ENCODE data around the gene SNX25.
"Not testable (repeated sequence)": the region's sequence is repeated elsewhere in the genome, so short reads cannot be mapped to it uniquely, and the experiment has no call there.

Gene SNX25

DNA sequence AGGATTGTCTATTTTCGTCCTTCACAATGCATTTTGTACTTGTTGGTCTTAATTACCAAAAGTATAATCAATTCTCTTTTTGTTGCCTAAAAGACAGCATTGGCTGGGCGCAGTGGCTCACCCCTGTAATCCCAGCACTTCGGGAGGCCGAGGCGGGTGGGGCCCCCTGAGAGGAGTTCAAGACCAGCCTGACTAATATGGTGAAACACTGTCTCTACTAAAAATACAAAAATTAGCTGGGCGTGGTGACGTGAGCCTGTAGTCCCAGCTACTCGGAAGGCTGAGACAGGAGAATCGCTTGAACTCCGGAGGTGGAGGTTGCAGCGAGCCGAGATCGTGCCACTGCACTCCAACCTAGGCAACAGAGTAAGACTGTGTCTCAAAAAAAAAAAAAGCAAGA is 4.3 kb upstream of the SNX25 start:
- not testable (repeated sequence) for DNase-seq

DNA sequence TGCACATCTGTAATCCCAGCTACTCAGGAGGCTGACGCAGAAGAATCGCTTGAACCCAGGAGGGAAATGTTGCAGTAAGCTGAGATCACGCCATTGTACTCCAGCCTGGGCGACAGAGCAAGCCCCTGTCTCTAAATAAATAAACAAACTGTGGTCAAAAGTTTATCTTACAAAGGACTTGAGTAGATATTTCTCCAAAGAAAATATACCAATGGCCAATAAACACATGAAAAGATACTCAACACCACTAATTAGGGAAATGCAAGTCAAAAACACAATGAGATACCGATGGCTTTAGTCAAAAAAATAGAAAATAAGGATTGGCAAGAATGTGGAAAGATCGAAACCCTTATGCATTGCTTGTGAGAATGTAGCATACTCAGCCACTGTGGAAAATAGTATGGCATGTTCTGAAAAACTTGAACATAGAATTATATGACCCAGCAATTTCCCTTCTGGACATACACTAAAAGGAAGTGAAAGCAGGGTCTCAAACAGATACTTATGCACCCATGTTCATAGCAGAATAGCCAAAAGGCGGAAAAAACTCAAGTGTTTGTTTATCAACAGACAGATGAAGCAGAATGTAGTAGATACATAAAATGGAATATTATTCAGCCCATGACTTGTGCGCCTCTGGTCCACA is 3.6 kb upstream of the SNX25 start:
- DNase-seq: no peak

DNA sequence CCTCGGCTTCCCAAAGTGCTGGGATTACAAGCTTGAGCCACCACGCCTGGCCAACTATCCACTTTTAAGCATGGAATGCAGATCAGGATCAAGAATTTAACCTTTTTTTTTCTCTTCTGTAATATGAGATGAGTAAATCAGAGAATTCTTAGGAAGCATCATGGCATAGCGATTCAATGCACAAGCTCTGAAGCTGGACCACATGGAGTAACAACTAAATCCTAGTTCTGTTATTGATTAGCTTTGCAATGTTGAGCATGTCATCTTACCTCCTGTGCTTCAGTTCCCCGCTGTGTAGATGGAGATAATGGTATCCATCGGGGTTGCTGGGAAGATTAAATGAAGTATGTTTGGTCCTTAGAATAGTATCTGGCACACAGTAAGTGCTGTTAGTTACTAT is 1.9 kb upstream of the SNX25 start:
- no peak for DNase-seq

DNA sequence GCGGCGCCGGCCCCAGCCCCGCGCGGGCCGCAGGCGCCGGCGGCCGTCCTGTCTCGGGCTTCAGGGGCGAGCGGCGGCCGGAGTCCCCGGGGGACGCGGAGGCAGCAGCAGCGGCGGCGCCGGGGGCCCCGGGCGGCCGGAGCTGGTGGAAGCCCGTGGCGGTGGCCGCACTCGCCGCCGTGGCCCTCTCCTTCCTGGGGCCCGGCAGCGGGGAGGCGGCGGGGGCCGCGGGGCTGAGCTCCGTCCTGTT is 379 bp downstream of the SNX25 start:
- not testable (repeated sequence) for DNase-seq

DNA sequence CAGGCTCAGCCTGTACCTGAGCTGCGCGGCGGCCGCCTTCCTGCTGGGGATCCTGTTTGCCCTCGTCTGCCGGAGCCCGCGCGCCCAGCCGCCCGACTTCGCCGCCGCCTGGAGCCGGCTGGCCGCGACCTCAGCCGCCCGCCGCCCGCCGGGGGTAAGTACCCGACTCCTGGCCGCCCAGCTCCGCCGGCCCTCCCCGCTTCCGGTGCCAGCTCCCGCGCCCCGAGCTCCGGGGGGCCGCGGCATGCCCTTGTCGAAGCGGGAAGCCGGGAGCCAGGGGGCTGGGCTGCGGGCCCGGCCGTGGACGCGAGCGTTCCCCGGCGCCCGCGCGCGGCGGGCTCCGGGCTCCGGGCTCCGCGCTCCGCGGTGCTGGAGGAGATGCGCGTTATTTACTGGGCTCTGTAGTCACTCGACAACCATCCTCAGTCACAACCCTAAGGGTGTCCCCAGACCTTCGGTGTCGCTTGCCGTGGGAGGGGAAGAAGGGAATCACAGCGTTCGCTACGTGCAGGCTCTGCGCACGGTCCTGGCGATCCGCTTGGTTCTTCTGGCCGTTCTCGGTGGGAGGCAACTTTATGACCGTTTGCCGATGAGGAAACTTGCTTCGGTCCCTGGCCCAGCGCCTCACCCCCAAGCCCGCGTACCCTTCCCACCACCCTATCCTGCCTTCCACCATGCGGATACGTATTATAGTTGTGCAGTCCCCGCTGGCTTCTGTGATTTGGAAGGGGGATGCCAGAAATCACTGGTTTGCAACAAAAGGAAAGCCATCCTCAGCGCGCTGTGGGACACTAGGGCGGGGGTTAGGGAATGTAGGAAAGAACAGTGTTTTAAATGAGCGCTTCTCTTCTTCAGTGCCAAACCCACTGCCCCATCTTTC is 944 bp downstream of the SNX25 start:
- peak; percentile 86 for DNase-seq

GRCh38 chr4:185211035-185211434 is 1.6 kb downstream of the SNX25 start:
- DNase-seq: no peak

DNA sequence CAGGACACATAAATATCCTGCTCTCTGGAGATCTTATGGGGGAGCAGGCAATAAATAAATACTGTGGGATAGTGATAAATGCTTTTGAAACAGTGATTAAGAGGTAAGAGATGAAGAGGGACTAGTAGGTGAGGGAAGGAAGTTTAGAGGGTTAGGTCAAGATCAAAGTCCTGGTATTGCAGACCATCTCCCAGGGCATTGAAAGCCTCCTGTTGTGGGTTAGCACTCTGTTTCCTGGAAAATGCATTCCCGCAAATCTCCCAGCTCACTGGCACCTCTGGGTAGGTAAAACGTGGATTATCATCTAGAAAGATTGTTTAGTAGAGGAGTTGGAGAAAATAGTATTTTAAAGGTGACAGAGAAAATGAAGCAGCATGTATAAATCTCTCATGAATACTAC is 2.2 kb downstream of the SNX25 start:
- DNase-seq: no peak

- no peak for DNase-seq
Measured at GRCh38 chr4:185212581-185212980, 3.2 kb downstream of the SNX25 start.

GRCh38 chr4:185213877-185214276 is 4.5 kb downstream of the SNX25 start:
- no peak for DNase-seq

- DNase-seq: no peak
Measured at GRCh38 chr4:185215261-185215660, 5.9 kb downstream of the SNX25 start.

DNA sequence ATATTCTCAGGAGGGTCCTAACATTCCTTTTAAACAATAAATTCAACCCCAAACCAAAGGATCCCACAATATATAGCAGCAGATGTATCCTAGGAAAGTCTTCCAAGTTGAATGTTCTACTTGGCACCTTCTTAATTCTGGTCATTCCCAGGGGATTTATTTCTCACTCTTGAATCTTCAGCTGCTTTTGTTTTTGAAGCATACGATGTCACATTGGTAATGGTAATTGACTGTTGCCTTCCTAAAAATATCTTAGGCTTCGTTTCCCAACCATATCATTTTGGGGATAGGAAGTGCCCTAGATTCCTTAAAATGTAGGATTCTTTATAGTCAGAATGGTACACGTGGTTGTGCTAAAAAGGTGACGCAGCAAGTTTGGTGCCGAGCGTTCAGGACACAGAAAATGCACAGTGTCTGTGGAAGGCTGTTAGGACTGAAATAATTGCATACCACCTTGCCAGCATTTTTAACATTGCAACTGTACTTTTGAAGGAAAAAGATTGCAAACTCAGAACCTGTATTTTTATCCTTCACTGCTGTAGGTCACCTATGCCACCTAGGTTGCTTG is 8.1 kb downstream of the SNX25 start:
- DNase-seq: no peak

GRCh38 chr4:185218312-185218711 is 8.9 kb downstream of the SNX25 start:
- DNase-seq: no peak

DNA sequence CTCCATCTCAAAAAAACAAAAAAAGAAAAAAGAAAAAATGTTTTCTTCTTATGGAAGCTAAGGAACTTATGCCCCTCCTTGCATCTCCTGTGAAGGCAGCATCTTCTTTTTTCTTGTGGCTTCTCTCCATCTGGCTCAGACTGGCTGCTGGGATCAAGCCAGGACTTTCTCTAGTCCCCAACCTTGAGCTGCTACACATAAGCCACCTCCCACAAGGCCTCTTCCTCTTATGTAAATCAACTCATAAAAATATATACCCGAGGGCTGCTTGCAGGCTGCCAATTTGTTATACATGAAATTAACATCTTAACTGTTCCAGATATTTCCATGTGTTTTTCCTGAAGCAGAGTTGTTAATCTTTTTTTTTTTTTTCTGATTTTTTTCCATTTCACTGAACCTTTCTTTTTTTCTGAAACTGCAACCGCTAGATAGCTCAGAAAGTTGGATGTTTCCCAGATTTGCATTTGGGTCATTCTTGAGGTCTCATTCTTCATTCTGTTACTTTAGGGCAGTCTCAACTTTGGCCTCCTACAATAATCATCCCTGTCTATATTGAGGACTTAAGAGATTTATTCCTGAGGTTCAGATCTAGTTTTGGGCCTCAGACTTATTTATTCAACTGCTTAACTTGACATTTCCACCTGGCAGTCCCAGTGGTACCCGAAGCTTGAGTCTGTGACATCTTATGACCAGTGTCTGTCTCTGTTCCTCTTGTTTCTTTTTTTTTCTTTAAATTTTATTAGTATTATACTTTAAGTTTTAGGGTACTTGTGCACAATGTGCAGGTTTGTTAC is 10.3 kb downstream of the SNX25 start:
- DNase-seq: peak; percentile 66

DNA sequence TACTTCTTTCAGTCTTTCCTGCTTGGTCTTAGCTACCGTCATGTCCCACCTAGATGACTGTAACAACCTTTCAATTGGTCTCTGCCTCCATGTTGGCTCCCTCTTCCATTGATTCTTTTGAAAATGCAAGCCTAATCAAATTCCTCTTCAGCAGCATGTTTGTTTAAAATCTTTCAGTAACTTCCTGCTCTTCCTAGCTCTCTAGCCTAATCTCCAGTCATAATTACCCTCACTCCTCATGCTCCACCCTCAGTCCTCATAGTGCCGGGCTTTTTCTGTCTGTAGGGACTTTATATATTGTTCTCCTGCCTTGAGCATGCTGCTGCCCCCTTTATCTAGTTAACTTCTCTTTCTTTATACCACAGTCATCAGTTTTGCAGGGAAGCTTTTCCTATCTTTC is 12.1 kb downstream of the SNX25 start:
- no peak for DNase-seq

DNA sequence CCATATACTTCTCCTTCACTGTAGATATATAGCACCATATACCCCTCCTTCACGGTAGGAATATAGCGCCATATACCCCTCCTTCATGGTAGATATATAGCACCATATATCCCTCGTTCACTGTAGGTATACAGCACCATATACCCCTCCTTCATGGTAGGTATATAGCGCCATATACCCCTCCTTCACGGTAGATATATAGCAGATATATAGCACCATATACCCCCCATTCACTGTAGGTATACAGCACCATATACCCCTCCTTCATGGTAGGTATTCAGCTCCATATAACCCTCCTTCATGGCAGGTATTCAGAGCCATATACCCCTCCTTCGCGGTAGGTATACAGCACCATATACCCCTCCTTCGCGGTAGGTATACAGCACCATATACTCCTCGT is 12.5 kb downstream of the SNX25 start:
- no peak for DNase-seq

DNA sequence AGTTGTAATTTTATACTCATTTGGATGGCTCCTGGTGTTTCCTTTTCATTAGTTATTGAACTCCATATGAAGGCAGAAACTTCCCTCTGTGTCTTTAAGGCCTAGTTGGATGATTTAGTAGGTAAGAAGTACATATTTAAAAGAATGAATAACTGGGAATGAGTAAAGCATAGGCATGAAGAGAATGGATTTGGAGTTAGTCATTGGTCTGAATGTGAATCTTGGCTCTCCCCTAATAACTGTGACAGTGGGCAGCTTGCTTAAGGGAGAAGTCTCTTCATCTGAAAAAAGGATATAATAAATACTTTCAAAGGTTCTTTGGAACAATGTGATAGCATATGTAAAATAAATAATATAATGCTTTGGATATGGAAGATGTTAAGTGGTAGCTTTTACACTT is 13.2 kb downstream of the SNX25 start:
- no peak for DNase-seq

GRCh38 chr4:185224597-185224996 is 15.2 kb downstream of the SNX25 start:
- no peak for DNase-seq

DNA sequence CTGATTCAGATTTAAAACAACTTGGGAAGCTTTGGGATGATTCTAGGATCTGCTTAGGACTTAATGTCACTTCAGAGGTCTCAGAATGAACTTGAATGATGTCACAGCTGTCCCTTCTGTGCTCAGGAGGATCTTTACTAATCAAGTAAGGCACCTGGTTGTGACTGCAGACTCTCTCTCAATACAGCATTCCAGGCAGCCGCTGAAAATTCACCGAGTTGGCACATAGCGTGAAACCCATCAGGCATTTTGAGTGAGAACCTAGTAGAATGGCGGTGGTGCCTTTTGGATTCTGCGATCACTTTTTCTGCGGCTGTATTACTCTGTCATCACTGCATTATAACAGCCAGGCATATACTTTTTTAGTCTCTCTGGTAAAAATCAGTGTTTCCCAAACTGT is 16.5 kb downstream of the SNX25 start:
- DNase-seq: no peak

DNA sequence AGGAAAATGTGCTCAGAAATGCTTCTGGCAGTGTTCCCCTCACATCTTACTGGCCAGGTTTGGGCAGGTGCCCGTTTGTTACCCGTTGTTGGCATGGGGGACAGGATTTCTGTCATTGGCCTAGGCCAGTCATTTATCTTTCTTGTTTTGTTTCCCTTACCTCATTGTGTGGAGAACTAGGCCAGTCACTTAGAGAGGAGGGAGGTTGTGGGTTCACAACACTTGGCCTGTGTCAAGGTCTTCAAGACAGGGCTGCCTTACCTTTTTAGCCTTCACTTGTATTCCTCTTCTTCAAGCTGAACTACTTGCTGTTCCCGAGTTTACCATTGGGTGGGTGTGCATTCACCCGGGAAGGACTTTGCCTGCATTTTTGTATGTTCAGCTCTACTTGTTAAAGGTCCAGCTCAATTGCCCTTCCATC is 17.7 kb downstream of the SNX25 start:
- peak; percentile 68 for DNase-seq

GRCh38 chr4:185227713-185228278 is 18.4 kb downstream of the SNX25 start:
- peak; percentile 27 for DNase-seq

DNA sequence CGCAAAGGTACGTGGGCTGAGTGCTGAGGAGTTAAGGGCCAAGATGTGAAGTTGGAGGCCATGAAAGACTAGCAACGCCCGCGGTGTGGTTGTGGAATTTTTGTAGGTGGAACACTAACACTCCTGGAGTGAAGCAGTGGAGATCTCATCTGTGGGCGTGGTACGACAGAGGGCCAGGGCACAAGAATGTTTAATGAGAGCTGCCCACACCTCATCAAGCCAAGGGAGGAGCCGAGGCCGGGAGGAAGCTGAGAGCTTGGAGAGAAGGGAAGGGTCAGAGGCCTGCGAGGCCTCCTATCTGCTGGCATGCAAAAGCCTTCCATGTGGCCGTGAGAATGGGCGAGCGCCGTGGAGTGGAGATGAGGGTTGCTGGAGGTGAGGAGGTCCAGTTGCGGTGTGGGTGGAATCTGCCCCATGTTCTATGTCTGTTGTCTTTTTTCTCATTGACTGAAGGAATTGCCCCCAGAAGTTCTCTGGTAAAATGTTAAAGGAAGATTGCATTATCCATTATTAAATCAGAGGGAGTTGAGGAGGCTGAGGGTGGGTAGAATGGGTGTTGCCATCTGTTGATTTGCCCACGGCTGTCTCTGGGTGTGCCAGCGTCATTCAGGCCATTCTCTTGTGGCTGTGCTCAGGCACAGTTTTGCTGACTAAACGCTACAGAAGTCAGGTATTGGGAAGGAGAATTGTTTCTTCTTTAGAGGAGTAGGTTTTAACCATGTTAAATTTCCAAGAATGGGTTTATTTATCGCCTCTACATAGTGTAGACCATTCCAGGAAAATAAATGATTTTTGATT is 19.8 kb downstream of the SNX25 start:
- no peak for DNase-seq

GRCh38 chr4:185232370-185232769 is 23.0 kb downstream of the SNX25 start:
- no peak for DNase-seq
